Gastroesophageal sphincter (tissue), 4 donors: Measurements from ENCODE around the gene DNAJC12. TPM values are rescaled to one million over a fixed set of nuclear protein-coding genes. Genes with fewer than 3 reads are reported as not detected.
A peak's percentile ranks its signal among the peaks of the same experiment; 100 is the strongest.

Experiments
- ATAC-seq: fragments of 150-250 bp; one replicate; pipeline ENCODE4 v1.9.1; 2016; ENCODE audit warnings: mild to moderate bottlenecking, moderate library complexity
- H3K27ac ChIP-seq, 4 donors: fragments of 200-600 bp; sonication (generic) in 3 of 4; 1 replicate in 3 of 4; 2 replicates in 1 of 4; pipeline ENCODE4 v1.5.1; 2016 to 2019
- H3K27me3 ChIP-seq: fragments of 200-600 bp; sonication (generic); one replicate; pipeline ENCODE4 v1.5.1; 2019
- H3K36me3 ChIP-seq, 2 donors: fragments of 200-600 bp; sonication (generic); one replicate each; pipeline ENCODE4 v1.5.1; 2019; ENCODE audit warnings: control low read depth in 1 of 2
- H3K4me1 ChIP-seq, 3 donors: fragments of 200-600 bp; sonication (generic); 1 replicate in 2 of 3; 2 replicates in 1 of 3; pipeline ENCODE4 v1.5.1; 2016 to 2019; ENCODE audit warnings: control low read depth in 2 of 3
- H3K4me3 ChIP-seq, 2 donors: fragments of 200-600 bp; sonication (generic); one replicate each; pipeline ENCODE4 v1.5.1; 2019; ENCODE audit warnings: mild to moderate bottlenecking in 1 of 2, moderate library complexity in 1 of 2
- H3K9me3 ChIP-seq, 3 donors: fragments of 200-600 bp; sonication (generic); one replicate each; pipeline ENCODE4 v1.5.1; 2017 to 2019; ENCODE audit warnings: control low read depth in 2 of 3
- EP300 ChIP-seq: sonication (generic); formaldehyde crosslinking; IDR thresholded peaks from one replicate; pipeline ENCODE4 v1.6.1; 2017; ENCODE audit warnings: antibody characterized with exemption, mild to moderate bottlenecking
- POLR2A ChIP-seq, 2 donors: fragments of 450-650 bp; IDR thresholded peaks; one replicate each; pipeline ENCODE4 v1.6.1; 2017; ENCODE audit warnings: antibody characterized with exemption in 2 of 2, mild to moderate bottlenecking in 2 of 2, moderate library complexity in 1 of 2
- POLR2AphosphoS5 ChIP-seq: sonication (generic); formaldehyde crosslinking; IDR thresholded peaks from one replicate; pipeline ENCODE4 v1.6.1; 2017; ENCODE audit warnings: antibody characterized with exemption
- WGBS, 2 donors: methylation state at CpG; one replicate each; pipeline ENCODE4 v1.1.5; 2018; ENCODE audit warnings: low coverage in 1 of 2; 5-methylcytosine and 5-hydroxymethylcytosine counted together
- total RNA-seq, 4 donors: library from RNA; depleted of rRNA; stranded (reverse); fragments of >200 nt; gene quantifications; one replicate each; pipeline ENCODE4 v1.1.0, GENCODE V29; 2016
- TF ChIP-seq, protein P1 (sequence below), 4 experiments: fragments of 200-600 bp in 2 of 4; fragments of 450-650 bp in 2 of 4; sonication (generic) in 1 of 4; IDR thresholded peaks; one replicate each; pipeline ENCODE4 v1.5.1; 2017 to 2019; ENCODE audit warnings: antibody characterized with exemption in 4 of 4, mild to moderate bottlenecking in 2 of 4, moderate library complexity in 2 of 4

The DNAJC12 gene
- total RNA-seq, 4 donors from 2014 or later = 2.5 to 4.6 (median 3.3) TPM

- H3K27me3 ChIP-seq = no peaks in the 10 kb centered on the region
- TF ChIP-seq EP300 (no peak), POLR2A (IDR thresholded peaks at IDR 0.05) (no peak), POLR2AphosphoS5 (no peak)
- TF ChIP-seq, protein P1, sequence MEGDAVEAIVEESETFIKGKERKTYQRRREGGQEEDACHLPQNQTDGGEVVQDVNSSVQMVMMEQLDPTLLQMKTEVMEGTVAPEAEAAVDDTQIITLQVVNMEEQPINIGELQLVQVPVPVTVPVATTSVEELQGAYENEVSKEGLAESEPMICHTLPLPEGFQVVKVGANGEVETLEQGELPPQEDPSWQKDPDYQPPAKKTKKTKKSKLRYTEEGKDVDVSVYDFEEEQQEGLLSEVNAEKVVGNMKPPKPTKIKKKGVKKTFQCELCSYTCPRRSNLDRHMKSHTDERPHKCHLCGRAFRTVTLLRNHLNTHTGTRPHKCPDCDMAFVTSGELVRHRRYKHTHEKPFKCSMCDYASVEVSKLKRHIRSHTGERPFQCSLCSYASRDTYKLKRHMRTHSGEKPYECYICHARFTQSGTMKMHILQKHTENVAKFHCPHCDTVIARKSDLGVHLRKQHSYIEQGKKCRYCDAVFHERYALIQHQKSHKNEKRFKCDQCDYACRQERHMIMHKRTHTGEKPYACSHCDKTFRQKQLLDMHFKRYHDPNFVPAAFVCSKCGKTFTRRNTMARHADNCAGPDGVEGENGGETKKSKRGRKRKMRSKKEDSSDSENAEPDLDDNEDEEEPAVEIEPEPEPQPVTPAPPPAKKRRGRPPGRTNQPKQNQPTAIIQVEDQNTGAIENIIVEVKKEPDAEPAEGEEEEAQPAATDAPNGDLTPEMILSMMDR (IDR thresholded peaks at IDR 0.05) = no peak
- no peaks in the 10 kb centered on the region for H3K36me3 ChIP-seq
- H3K4me3 ChIP-seq = no peak overlapping the region
- no peaks in the 10 kb centered on the region for H3K9me3 ChIP-seq
- no peak overlapping the region for H3K27ac ChIP-seq
- ATAC-seq = no peak
- peaks cover 0 to 15% (median 3%) of the 10 kb centered on the region in 3 donors for H3K4me1 ChIP-seq
- WGBS, 2 donors = 43 to 78% methylated on average over 3 to 5 of the region's 5 CpGs
These were observed 14.8 kb upstream of the DNAJC12 start for GRCh38 chr10:67852761-67853160.

- no peak for TF ChIP-seq POLR2AphosphoS5
- no peak for TF ChIP-seq POLR2A (IDR thresholded peaks at IDR 0.05)
- Histone ChIP-seq H3K27me3 (no peaks in the 10 kb centered on the region), H3K4me1 (peaks cover 0 to 15% (median 3%) of the 10 kb centered on the region in 3 donors), H3K27ac (no peak overlapping the region), H3K9me3 (no peaks in the 10 kb centered on the region), H3K4me3 (no peak overlapping the region), H3K36me3 (no peaks in the 10 kb centered on the region)
- ATAC-seq = no peak
- 72 to 81% methylated on average over 2 of the region's 2 CpGs for WGBS, 2 donors
These were observed 13.2 kb upstream of the DNAJC12 start for GRCh38 chr10:67851186-67851585.

DNA sequence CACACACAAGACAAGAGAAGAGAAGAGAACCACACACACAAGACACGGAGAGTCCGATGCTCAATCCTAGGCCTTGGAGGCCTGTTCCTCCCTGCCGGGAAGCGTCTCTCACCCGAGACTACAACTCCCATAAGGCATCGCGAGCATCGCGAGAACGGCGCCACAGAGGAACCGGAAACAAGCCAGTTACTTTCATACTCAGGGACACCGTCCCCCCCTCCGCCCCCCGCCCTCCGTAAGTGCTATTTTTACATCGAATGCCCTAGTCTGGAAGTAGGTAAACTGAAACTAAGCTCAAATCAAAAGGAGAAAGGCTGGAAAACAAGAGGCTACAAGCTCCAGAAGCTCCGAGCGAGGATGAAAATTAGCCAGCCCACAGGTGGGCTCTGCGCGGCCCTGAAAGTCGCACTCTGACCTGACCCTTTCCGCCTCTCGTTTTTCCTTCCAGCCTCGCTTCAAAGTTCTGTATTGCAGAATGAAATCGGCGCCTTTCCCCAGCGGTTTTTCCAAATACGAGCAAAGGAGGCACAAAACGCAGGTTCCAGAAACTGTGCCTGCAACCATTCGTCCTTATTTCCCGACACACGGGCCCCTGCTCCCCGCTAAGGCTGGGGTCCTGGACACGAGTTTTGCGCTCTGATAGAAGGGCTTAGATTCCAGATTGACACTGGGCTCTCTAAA lies 11.5 kb upstream of the DNAJC12 start:
- WGBS, 2 donors = 1% methylated on average over 18 to 27 of the region's 36 CpGs

DNA sequence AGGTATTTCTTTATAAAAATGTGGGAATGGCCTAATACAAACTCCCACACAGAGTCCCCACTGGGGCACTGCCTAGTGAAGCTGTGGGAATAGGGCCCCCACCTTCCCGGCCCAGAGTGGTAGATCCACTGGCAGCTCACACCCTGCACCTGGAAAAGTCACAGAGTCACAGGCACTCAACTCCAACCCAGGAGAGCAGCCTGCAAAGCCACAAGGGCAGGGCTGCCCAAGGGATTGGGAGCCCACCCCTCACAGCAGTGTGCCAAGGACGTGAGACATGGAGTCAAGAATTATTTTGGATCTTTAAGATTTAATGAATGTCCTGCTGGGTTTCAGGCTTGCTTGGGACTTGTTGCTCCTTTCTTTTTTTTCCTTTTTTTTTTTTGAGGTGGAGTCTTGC lies 5.3 kb upstream of the DNAJC12 start:
- Histone ChIP-seq H3K27me3 (no peaks in the 10 kb centered on the region), H3K36me3 (no peaks in the 10 kb centered on the region), H3K4me3 (no peak overlapping the region), H3K9me3 (no peaks in the 10 kb centered on the region), H3K27ac (no peak overlapping the region), H3K4me1 (peaks cover 0 to 2% (median 0%) of the 10 kb centered on the region in 3 donors)
- TF ChIP-seq, protein P1 (IDR thresholded peaks at IDR 0.05) = no peak
- no peak for TF ChIP-seq EP300
- no peak for TF ChIP-seq POLR2A (IDR thresholded peaks at IDR 0.05)
- TF ChIP-seq POLR2AphosphoS5 = no peak
- no peak for ATAC-seq
- 83 to 86% methylated on average over 1 of the region's 2 CpGs for WGBS, 2 donors

More for the DNA sequence above, 11.5 kb upstream of the DNAJC12 start:
- TF ChIP-seq EP300 (no peak), POLR2A (IDR thresholded peaks at IDR 0.05) (peak in 1 of 2 donors; percentile 15), POLR2AphosphoS5 (peak; percentile 77)
- TF ChIP-seq, protein P1 (IDR thresholded peaks at IDR 0.05) = peak in 2 of 4 experiments; percentile 28 to 31
- H3K27ac ChIP-seq = peak overlapping the region; percentile 91 to 95 (median 93)
- H3K9me3 ChIP-seq = no peaks in the 10 kb centered on the region
- H3K4me3 ChIP-seq = peak overlapping the region; percentile 71 to 91
- H3K4me1 ChIP-seq = peaks cover 0 to 8% (median 3%) of the 10 kb centered on the region in 3 donors
- no peaks in the 10 kb centered on the region for H3K36me3 ChIP-seq
- no peaks in the 10 kb centered on the region for H3K27me3 ChIP-seq
- ATAC-seq = peak; percentile 98

DNA sequence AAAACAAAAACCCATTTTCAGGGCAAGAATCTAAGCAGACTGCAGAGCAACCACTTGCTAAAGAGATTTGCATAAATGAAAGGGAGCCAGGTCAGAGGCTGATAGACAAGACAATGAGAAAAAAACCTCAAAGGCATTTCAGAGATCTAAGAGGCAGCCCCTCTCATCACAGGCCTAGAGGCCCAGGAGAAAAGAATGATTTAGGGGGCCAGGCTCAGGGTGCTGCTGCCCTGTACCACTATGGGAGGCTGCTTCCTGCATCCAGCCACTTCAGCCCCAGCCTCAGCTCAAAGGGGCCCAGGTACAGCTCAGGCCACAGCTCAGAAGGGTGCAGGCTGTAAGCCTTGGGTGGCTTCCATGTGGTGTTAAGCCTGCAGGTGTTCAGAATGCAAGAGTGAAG lies 3.7 kb upstream of the DNAJC12 start:
- TF ChIP-seq, protein P1 (IDR thresholded peaks at IDR 0.05) = no peak
- no peak for TF ChIP-seq POLR2A (IDR thresholded peaks at IDR 0.05)
- no peak for TF ChIP-seq POLR2AphosphoS5
- no peak for TF ChIP-seq EP300
- Histone ChIP-seq H3K4me3 (no peak overlapping the region), H3K36me3 (no peaks in the 10 kb centered on the region), H3K27me3 (no peaks in the 10 kb centered on the region), H3K9me3 (no peaks in the 10 kb centered on the region), H3K27ac (no peak overlapping the region), H3K4me1 (peaks cover 0 to 17% (median 0%) of the 10 kb centered on the region in 3 donors)
- no peak for ATAC-seq
